Stimulated activated CD8-positive, alpha-beta memory T cell treated with anti-CD3 and anti-CD28 coated beads, Interleukin-15, amount 100 ng/mL, for 4 hours (primary cell): ENCODE data around the gene BOLL.
"Not testable (repeated sequence)": the region's sequence is repeated elsewhere in the genome, so short reads cannot be mapped to it uniquely, and the experiment has no call there.

Source experiments
- DNase-seq, 2 donors: peaks; one replicate each; pipeline ENCODE4 v3.0.0-alpha.2; 2020; ENCODE audit warnings: low read depth in 2 of 2

The BOLL gene

DNA sequence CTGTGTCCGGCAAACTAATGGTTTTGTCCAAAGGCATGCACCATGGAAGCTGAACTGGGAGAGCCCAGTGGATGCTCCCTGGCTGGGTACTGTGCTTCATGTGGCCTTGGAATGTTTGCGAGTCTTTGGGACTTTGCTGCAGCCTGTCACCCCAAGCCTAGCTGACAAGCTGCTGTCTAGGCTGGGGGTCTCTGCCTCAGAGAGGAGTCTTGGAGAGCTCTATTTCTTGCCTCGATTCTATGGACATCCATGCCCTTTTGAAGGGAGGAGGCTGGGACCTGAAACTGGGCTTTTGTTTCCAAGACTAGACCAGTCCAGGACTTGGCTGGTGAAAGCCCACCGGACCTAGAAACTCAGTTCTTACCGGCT lies 78.3 kb downstream of the BOLL start:
- DNase-seq, result no peak

DNA sequence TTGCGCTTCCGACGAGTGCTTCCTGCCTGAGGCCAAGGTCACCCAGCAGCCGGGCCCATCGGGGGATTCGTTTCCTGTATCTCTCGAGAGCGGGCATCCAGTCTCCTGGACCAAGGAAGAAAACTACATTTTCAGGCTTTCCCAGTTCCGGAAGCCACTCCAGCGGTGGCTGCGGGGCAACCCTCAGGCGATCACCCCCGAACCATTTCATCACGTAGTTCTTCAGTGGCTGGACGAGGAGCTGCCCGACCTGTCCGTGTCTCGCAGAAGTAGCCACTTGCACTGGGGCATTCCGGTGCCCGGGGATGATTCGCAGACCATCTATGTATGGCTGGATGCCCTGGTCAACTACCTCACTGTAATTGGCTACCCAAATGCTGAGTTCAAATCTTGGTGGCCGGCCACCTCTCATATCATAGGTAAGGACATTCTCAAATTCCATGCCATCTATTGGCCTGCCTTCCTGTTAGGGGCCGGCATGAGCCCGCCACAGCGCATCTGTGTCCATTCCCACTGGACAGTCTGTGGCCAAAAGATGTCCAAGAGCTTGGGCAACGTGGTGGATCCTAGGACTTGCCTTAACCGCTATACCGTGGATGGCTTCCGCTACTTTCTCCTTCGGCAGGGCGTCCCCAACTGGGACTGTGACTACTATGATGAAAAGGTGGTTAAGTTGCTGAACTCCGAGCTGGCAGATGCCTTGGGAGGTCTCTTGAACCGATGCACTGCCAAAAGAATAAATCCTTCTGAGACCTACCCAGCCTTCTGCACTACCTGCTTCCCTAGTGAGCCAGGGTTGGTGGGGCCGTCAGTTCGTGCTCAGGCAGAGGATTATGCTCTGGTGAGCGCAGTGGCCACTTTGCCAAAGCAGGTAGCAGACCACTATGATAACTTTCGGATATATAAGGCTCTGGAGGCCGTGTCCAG lies 78.9 kb downstream of the BOLL start:
- DNase-seq, result no peak

DNA sequence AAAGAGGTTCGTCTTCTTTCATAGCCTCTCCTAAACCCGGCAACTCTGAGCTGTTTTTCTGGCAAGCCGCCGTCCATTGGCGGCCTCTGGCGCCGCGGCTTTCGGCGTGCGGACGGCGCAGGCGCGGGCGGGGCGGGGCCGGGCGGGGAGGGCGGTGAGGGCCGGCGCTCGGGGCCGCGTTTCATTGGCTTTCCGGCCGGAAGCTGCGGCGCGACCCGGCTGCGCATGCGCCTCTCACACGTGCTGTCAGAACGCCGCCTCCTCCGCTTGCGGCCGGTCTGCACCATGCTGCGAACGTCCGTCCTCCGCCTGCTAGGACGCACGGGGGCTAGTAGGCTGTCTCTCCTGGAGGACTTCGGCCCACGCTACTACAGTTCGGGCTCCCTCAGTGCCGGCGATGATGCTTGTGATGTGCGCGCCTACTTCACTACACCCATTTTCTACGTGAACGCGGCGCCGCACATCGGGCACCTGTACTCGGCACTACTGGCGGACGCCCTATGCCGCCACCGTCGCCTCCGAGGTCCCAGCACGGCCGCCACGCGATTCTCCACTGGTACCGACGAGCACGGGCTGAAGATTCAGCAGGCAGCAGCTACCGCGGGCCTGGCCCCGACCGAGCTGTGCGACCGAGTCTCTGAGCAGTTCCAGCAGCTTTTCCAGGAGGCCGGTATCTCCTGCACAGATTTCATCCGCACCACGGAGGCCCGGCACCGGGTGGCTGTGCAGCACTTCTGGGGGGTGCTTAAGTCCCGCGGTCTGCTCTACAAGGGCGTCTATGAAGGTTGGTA lies 79.8 kb downstream of the BOLL start, which contains the start of gene MARS2:
TSS of gene MARS2 (plus strand) at position 249 of the 791 bp plus-strand sequence. CDS start at position 286, 37 bp downstream.
- peak; percentile 84 to 88 for DNase-seq

DNA sequence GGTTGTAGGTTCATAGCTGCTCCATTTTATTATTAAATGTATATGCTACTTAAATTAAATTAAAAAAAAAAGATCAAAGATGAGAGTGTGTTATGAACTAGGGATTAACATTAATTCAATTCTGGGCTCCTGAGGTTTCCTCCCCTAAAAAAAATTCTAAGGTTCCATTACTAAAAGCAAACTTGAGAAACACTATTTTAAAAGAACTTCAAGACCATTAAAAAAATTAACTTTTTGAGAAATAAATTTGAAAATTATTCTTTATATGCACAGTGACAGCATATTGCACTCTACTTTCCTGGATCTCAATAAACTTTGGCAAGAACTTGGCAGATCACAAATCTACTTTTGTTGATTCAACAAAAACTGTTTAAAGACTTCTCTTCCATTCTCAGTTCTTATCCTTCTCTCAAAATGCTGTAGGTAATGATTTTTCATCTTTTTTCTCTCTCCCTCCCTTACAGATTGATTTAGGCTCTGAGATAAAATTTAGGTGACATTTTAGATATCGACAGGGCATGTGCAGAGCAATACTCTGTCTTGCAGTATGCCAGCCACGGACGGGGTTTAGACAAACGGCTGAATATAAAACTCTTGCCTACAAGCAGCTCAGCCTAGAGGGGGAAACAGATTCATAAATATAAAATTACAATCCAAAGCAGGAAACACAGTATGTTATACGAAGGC lies 80.5 kb downstream of the BOLL start:
- no peak for DNase-seq

DNA sequence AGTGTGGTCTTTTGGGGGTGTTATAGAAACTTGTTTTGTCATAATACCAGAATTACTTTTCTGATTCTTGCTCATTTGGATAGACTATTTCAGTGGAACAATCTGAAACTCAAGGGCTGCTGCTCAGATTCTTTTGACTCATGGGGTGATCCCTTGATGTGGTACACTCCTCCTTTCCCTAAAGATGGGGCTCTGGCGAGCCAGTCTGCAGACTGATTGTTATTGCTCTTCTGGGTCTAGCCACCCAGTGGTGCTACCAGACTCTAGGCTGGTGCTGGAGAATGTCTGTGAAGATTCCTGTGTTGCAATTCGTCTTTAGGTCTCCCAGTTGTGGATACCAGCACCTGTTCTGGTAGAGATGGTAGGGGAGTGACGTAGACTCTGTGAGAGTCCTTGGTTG lies 84.2 kb downstream of the BOLL start:
- no peak for DNase-seq

DNA sequence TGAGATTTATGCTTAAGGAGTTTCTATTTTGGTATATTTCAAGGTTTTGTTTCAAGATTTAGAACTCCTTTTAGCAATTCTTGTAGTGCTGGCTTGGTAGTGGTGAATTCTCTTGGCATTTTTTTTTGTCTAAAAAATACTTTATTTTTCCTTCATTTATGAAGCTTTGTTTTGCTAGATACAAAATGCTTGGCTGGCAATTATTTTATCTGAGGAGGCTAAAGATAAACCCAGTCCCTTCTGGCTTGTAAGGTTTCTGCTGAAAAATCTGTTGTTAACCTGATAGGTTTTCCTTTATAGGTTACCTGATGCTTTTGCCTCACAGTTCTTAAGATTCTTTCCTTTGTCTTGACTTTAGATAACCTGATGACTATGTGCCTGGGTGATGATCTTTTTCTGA lies 85.4 kb downstream of the BOLL start:
- not testable (repeated sequence) for DNase-seq

DNA sequence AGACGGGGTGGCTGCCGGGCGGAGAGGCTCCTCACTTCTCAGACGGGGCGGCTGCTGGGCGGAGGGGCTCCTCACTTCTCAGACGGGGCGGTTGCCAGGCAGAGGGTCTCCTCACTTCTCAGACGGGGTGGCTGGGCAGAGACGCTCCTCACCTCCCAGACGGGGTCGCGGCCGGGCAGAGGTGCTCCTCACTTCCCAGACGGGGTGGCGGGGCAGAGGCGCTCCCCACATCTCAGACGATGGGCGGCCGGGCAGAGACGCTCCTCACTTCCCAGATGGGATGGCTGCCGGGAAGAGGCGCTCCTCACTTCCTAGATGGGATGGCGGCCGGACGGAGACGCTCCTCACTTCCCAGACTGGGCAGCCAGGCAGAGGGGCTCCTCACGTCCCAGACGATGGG lies 88.5 kb downstream of the BOLL start:
- not testable (repeated sequence) for DNase-seq

DNA sequence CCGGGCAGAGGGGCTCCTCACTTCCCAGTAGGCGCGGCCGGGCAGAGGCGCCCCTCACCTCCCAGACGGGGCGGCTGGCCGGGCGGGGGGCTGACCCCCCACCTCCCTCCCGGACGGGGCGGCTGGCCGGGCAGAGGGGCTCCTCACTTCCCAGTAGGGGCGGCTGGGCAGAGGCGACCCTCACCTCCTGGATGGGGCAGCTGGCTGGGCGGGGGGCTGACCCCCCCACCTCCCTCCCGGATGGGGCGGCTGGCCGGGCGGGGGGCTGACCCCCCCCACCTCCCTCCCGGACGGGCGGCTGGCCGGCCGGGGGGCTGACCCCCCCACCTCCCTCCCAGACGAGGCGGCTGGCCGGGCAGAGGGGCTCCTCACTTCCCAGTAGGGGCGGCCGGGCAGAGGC lies 89.1 kb downstream of the BOLL start:
- DNase-seq, result not testable (repeated sequence)

DNA sequence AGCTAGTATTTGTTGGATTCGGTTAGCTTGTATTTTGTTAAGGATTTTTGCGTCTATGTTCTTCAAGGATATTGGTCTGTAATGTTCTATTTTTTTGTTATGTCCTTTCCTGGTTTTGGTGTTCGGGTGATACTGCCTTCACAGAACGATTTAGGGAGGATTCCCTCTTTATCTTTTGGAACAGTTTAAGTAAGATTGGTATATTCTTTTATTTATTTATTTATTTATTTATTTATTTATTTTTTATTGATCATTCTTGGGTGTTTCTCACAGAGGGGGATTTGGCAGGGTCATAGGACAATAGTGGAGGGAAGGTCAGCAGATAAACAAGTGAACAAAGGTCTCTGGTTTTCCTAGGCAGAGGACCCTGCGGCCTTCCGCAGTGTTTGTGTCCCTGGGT lies 89.9 kb downstream of the BOLL start:
- DNase-seq, result not testable (repeated sequence)

DNA sequence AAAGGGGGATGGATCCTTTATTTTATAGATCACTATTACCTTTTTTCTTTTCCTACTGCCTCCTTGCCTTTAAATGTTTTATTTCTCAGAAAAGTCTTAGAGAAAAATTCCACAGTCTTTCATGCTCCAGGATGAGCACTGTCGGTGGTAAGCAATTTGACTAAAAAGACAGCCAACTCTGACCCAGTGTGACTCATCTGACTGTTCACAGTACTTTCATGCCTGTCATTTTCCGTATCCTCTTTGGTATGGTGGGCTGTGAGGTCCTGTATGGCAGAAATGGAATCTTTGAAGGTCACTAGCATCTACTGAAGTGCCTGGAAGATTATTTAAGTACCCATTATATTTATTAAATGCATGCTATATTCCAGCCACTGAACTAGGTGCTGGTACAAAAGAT lies 107.6 kb downstream of the BOLL start:
- no peak for DNase-seq

DNA sequence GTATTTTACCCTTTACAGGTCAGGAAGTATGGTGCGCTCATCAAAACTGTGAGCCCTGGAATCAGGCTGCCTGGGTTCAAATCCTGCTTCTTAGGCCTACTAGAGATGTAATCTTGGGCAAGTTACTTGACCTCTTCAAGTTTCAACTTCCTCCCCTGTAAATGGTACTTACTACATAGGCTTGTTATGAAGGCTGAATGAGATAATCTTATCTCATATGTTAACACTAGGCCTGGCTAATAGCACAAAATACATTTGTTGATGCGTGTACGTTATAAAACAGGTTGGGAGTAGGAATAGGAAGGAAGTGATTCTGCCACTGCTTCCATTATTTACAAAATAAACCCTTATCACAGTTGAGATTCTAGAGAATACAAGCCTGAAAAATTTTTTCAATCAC lies 108.1 kb downstream of the BOLL start:
- no peak for DNase-seq
